Measurements from ENCODE around the gene HUNK.

Gene HUNK

DNA sequence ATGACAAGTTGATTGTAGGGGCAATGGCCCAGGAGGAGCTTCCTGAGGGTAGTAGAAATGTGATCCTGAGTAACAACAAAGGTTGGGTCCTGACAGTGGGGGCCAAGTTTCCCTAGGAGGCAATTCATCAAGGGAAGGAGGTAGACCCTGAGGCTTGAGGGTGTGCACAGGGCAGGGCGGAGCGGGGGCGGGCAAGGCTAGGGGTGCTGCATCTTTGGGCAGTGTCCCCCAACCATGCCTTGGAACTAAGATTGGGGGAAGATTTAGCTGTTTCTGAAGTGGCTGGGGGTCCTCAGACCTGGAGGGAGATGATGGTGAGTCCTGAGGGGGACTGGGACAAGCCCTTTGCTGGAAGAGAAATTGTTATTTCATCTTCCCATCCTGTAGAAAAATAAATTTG, 50.9 kb downstream of the HUNK start:
- Histone ChIP-seq H3K27me3 (replicated peaks; ENCODE audit: insufficient read depth, low read length) (no peaks in the 10 kb centered on the region), H3K36me3 (replicated peaks; ENCODE audit: insufficient read depth, low read length) (no peaks in the 10 kb centered on the region), H3K4me1 (ENCODE audit: low read length) (no peaks in the 10 kb centered on the region), H3K4me2 (ENCODE audit: low read depth, low read length) (no peak overlapping the region), H3K27ac (ENCODE audit: low read length) (no peak overlapping the region), H3K4me3 (ENCODE audit: low read length) (no peak overlapping the region), H4K20me1 (ENCODE audit: insufficient read depth, low read length) (no peaks in the 10 kb centered on the region), H3K9me3 (replicated peaks; ENCODE audit: insufficient read depth, low read length) (no peaks in the 10 kb centered on the region), H3K9me2 (replicated peaks; ENCODE audit: insufficient read depth, low read length) (no peaks in the 10 kb centered on the region), H3K9ac (ENCODE audit: low read length) (no peak overlapping the region), H3K79me2 (ENCODE audit: low read length) (no peaks in the 10 kb centered on the region), H3F3A (ENCODE audit: insufficient read depth, low read length) (no peaks in the 10 kb centered on the region), H2AFZ (ENCODE audit: low read length) (no peak overlapping the region)
- TF ChIP-seq EZH2phosphoT487 (IDR thresholded peaks at IDR 0.05; ENCODE audit: low read length) (no peak), EZH2 (optimal IDR thresholded peaks at IDR 0.05; ENCODE audit: low read depth, low read length) (no peak)
- TF ChIP-seq, protein P1, sequence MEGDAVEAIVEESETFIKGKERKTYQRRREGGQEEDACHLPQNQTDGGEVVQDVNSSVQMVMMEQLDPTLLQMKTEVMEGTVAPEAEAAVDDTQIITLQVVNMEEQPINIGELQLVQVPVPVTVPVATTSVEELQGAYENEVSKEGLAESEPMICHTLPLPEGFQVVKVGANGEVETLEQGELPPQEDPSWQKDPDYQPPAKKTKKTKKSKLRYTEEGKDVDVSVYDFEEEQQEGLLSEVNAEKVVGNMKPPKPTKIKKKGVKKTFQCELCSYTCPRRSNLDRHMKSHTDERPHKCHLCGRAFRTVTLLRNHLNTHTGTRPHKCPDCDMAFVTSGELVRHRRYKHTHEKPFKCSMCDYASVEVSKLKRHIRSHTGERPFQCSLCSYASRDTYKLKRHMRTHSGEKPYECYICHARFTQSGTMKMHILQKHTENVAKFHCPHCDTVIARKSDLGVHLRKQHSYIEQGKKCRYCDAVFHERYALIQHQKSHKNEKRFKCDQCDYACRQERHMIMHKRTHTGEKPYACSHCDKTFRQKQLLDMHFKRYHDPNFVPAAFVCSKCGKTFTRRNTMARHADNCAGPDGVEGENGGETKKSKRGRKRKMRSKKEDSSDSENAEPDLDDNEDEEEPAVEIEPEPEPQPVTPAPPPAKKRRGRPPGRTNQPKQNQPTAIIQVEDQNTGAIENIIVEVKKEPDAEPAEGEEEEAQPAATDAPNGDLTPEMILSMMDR (IDR thresholded peaks at IDR 0.05; ENCODE audit: low read length): no peak
- no peak for DNase-seq

DNA sequence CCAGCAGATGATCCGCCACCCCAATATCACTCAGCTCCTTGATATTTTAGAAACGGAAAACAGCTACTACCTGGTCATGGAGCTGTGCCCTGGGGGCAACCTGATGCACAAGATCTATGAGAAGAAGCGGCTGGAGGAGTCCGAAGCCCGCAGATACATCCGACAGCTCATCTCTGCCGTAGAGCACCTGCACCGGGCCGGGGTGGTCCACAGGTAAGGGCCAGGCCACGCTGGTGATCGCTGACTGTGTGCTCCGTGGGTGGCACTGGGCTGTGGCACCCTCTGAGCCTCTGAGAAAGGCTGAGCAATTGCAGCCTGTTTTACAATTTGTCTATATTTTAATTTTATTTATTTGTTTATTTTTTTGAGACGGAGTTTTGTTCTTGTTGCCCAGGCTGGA, 51.7 kb downstream of the HUNK start:
- H3F3A ChIP-seq (ENCODE audit: insufficient read depth, low read length): no peaks in the 10 kb centered on the region
- H3K9me2 ChIP-seq (replicated peaks; ENCODE audit: insufficient read depth, low read length): no peaks in the 10 kb centered on the region
- H3K4me2 ChIP-seq (ENCODE audit: low read depth, low read length): no peak overlapping the region
- H3K27me3 ChIP-seq (replicated peaks; ENCODE audit: insufficient read depth, low read length): no peaks in the 10 kb centered on the region
- no peak overlapping the region for H3K27ac ChIP-seq (ENCODE audit: low read length)
- no peaks in the 10 kb centered on the region for H3K9me3 ChIP-seq (replicated peaks; ENCODE audit: insufficient read depth, low read length)
- no peak overlapping the region for H2AFZ ChIP-seq (ENCODE audit: low read length)
- no peak overlapping the region for H3K4me3 ChIP-seq (ENCODE audit: low read length)
- no peak overlapping the region for H3K9ac ChIP-seq (ENCODE audit: low read length)
- no peaks in the 10 kb centered on the region for H3K36me3 ChIP-seq (replicated peaks; ENCODE audit: insufficient read depth, low read length)
- H3K4me1 ChIP-seq (ENCODE audit: low read length): no peaks in the 10 kb centered on the region
- H4K20me1 ChIP-seq (ENCODE audit: insufficient read depth, low read length): no peaks in the 10 kb centered on the region
- no peak for DNase-seq
- TF ChIP-seq, protein P1 (IDR thresholded peaks at IDR 0.05; ENCODE audit: low read length): no peak
- TF ChIP-seq EZH2phosphoT487 (IDR thresholded peaks at IDR 0.05; ENCODE audit: low read length): no peak
- no peak for TF ChIP-seq EZH2 (optimal IDR thresholded peaks at IDR 0.05; ENCODE audit: low read depth, low read length)
- H3K79me2 ChIP-seq (ENCODE audit: low read length): no peaks in the 10 kb centered on the region

DNA sequence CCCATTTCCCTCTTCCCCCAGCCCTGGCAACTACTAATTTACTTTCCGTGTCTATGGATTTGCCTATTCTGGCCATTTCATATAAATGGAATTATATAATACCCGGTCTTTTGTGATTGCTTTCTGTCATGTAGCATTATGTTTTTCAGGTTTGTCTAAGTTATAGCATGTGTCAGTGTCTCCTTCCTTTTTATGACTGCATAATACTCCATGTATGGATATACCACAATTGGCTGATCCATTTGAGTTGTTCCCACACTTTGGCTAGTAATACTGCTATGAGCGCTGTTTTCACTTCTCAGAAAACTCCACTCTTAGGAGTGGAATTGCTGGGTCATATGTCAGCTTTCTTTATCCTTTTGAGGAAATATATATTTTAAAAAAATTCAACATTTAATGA, 53.7 kb downstream of the HUNK start:
- no peak overlapping the region for H3K4me3 ChIP-seq (ENCODE audit: low read length)
- H2AFZ ChIP-seq (ENCODE audit: low read length): no peak overlapping the region
- H3K27me3 ChIP-seq (replicated peaks; ENCODE audit: insufficient read depth, low read length): no peaks in the 10 kb centered on the region
- H3K9me2 ChIP-seq (replicated peaks; ENCODE audit: insufficient read depth, low read length): no peaks in the 10 kb centered on the region
- no peaks in the 10 kb centered on the region for H3F3A ChIP-seq (ENCODE audit: insufficient read depth, low read length)
- TF ChIP-seq EZH2phosphoT487 (IDR thresholded peaks at IDR 0.05; ENCODE audit: low read length) (no peak), EZH2 (optimal IDR thresholded peaks at IDR 0.05; ENCODE audit: low read depth, low read length) (no peak)
- TF ChIP-seq, protein P1 (IDR thresholded peaks at IDR 0.05; ENCODE audit: low read length): no peak
- no peaks in the 10 kb centered on the region for H3K9me3 ChIP-seq (replicated peaks; ENCODE audit: insufficient read depth, low read length)
- H4K20me1 ChIP-seq (ENCODE audit: insufficient read depth, low read length): no peaks in the 10 kb centered on the region
- no peak overlapping the region for H3K27ac ChIP-seq (ENCODE audit: low read length)
- H3K36me3 ChIP-seq (replicated peaks; ENCODE audit: insufficient read depth, low read length): no peaks in the 10 kb centered on the region
- H3K9ac ChIP-seq (ENCODE audit: low read length): no peak overlapping the region
- no peaks in the 10 kb centered on the region for H3K79me2 ChIP-seq (ENCODE audit: low read length)
- H3K4me1 ChIP-seq (ENCODE audit: low read length): no peaks in the 10 kb centered on the region
- H3K4me2 ChIP-seq (ENCODE audit: low read depth, low read length): no peak overlapping the region
- DNase-seq: no peak

Measured in MM.1S (cell line).